Stimulated activated CD8-positive, alpha-beta memory T cell treated with anti-CD3 and anti-CD28 coated beads, Interleukin-4, amount 100 ng/mL, for 1 hour (primary cell): ENCODE data around the gene DDX5.
"Not testable (repeated sequence)": the region's sequence is repeated elsewhere in the genome, so short reads cannot be mapped to it uniquely, and the experiment has no call there.

ENCODE experiments used
- DNase-seq, 2 donors: peaks; one replicate each; pipeline ENCODE4 v3.0.0-alpha.2; 2020; ENCODE audit warnings: low read depth in 2 of 2, low spot score in 1 of 2

Gene DDX5

DNA sequence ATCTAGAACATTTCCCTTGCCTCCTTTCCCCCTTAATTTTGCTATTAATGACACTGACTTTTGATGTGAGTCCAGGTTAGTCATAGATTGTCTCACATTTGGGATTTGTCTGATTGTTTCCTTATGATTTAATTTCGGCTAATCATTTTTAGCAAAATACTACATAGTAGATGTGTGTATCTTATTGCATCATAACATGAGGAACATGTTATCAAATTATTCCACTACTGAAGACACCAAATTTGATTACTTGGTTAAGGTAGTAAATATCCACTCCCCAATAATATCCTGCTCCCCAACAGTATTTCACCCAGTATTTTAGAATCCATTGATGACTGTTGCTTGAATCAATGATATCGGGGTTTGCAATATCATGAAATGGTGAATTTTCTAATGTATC, 12.0 kb downstream of the DDX5 start:
- no peak for DNase-seq

DNA sequence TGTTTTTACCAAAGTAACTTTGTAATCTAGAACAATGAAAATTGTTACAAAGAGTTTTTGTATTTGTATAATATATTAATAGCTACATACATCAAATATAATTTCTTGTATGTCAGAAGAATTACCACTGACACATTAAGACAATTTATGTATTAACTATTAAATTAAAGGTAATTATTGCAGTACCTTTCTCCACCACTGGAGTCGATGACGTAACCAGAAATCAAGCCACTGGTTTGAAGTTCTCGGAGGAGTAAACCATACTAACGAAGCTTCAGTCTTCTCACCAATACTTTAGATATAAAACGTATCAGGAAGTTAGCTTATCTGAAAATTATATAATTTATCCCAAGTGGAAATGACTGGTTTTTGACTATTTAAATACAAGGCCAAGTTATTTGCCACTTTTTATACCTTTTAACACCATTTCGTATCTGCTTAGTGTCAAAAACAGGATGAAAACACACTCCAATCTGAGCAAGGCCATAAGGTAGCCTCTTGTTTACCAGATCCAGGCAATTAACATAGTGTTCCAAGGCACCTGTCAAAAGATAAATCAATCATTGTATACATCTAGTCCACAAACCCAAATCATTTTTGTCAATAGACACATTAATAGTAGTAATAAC, 13.5 kb downstream of the DDX5 start:
- DNase-seq, result no peak

- no peak for DNase-seq
Measured at GRCh38 chr17:64491994-64492393, 14.1 kb downstream of the DDX5 start.

- DNase-seq, result no peak
Measured at GRCh38 chr17:64491034-64491860, 14.8 kb downstream of the DDX5 start.

- DNase-seq, result no peak
Measured at GRCh38 chr17:64488301-64488700, 17.8 kb downstream of the DDX5 start.

GRCh38 chr17:64484380-64484779, 21.7 kb downstream of the DDX5 start:
- DNase-seq, result no peak

- DNase-seq, result no peak
Measured at GRCh38 chr17:64480951-64481350, 25.1 kb downstream of the DDX5 start.

- no peak for DNase-seq
Measured at GRCh38 chr17:64477849-64478248, 28.2 kb downstream of the DDX5 start.

- DNase-seq, result no peak
Measured at GRCh38 chr17:64472564-64472963, 33.5 kb downstream of the DDX5 start.

GRCh38 chr17:64471440-64471839, 34.6 kb downstream of the DDX5 start:
- DNase-seq, result no peak

GRCh38 chr17:64470625-64471024, 35.5 kb downstream of the DDX5 start:
- no peak for DNase-seq

GRCh38 chr17:64466834-64467233, 39.3 kb downstream of the DDX5 start:
- DNase-seq, result not testable (repeated sequence)

DNA sequence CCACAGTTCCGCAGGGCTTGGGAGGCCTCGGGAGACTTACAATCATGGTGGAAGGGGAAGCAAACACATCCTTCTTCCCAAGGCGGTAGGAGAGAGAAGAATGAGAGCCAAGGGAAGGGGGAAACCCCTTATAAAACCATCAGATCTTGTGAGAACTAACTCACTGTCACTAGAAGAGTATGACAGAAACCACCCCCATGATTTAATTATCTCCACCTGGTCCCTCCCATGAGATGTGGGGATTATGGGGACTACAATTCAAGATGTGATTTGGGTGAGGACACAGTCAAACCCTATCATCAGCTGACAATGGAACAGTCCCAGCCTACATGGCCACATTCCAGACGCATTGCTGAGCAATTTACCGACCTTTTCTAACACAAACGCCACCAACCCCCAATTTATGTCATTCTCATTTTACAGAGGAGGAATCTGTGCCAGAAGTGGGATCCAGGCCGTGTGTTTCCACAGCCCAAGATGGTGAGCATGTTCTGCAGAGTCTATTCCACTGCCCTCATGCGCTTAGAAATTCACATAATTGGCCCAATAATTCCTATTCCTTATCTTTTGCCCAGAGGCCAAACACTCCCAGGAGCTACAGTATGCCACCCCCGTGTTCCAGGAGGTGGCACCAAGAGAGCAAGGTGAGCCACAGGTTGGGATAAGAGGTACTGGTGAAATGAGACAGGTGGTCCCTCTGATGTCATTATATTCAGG, 39.9 kb downstream of the DDX5 start:
- DNase-seq, result no peak

DNA sequence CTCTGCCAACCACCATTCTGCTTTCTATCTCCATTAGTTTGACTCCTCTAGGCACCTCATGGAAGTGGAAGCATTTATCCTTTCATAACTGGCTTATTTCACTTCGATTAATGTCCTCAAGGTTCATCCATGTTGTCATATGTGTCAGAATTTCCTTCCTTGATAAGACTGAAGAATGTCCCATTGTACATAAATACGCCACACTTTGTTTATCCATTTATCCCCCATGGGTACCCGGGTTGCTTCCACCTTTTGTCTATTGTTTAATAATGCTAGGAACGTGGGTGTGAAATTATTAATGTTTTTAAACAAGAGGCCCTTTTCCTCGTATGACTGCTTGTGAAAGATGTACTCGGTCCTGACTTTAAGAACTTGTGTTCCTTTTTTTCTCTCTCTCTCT, 44.3 kb downstream of the DDX5 start:
- DNase-seq, result no peak

GRCh38 chr17:64460955-64461354, 45.1 kb downstream of the DDX5 start:
- DNase-seq, result no peak

GRCh38 chr17:64459818-64460217, 46.3 kb downstream of the DDX5 start:
- not testable (repeated sequence) for DNase-seq

DNA sequence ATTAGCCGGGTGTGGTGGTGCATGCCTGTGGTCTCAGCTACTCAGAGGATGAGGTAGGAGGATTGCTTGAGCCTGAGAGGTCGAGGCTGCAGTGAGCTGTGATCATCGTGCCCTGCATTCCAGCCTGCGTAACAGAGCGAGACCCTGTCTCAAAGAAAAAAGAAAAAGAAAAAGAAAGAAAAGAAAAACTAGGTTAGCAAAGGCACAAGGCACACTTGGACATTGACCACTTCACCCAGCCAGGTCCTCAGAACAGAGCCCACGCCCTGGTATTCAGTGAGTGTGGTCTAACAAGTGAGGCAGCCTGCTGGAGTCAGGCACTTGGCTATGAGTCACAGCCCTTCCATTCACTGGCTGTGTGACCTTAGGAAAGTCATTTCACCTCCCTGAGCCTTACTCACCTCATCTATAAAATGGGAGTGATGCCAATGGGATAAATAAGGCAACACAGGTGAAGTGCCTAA, 46.8 kb downstream of the DDX5 start:
- DNase-seq, result no peak

GRCh38 chr17:64458756-64459155, 47.3 kb downstream of the DDX5 start:
- no peak for DNase-seq

GRCh38 chr17:64457156-64457555, 48.9 kb downstream of the DDX5 start:
- no peak for DNase-seq

DNA sequence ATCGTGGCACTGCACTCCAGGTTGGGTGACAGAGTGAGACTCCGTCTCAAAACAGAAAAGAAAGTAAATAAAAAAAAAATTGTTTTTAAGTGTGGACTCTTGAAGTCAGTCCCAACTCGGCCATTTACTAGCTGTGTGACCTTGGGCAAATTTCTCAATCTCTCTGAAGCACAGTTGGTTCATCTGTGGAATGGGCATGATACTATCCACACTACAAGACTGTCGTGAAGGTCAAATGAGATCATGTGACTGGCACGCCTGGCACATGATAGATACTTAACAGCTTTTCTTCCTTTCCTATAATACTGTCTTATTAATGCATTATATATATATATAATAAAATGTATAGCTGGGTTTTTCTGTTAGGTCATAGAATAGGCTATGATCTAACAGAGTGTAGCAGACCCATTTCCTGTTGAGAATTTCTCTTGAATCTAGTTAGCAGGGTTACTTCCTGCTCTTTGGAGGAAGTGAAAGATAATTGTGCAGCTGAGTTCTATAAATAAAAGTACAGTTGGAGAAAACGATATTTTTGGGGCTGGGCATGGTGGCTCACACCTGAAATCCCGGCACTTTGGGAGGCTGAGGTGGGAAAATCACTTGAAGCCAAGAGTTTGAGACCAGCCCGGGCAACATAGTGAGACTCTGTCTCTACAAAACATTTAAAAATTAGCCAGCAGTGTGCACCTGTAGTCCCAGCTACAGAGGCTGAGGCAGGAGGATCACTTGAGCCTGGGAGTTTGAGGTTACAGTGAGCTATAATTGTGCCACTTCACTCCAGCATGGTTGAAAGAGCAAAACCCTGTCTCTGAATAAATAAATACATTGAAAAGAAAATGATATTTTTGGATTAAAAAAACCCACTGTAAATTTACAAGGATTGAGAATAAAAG, 49.9 kb downstream of the DDX5 start:
- no peak for DNase-seq

- no peak for DNase-seq
Measured at GRCh38 chr17:64449545-64449944, 56.5 kb downstream of the DDX5 start.
